K562 (cell line): Measurements from ENCODE around the gene SNX9. TPM values are rescaled to one million over a fixed set of nuclear protein-coding genes. Genes with fewer than 3 reads are reported as not detected.
A peak's percentile ranks its signal among the peaks of the same experiment; 100 is the strongest.

Source experiments
- ATAC-seq: fragments of 200-7000 bp; cut with Tn5 transposase; 3 replicates; pipeline ENCODE4 v1.9.1; 2020; ENCODE audit warnings: moderate library complexity
- BruUV-seq: library from RNA; stranded (reverse); fragments of 400-500 nt; replicated peaks from 2 replicates; lab custom pipeline; 2021; lab: Mats Ljungman, UMichigan
- CTCF ChIA-PET: fragments of 300-600 bp; formaldehyde crosslinking; extraction: SDS; loops from one replicate; lab custom pipeline; 2021; ENCODE audit warnings: low intra/inter-chr PET ratio; lab: Yijun Ruan, JAX
- POLR2A ChIA-PET: fragments of 300-600, 350-650 bp; sonication (Branson Sonifier 250); formaldehyde crosslinking; extraction: SDS; loops from one replicate; lab custom pipeline; 2021; ENCODE audit warnings: antibody characterized with exemption, inconsistent platforms; lab: Yijun Ruan, JAX
- DNase-seq, 4 experiments: peaks; one replicate each; pipeline versions ENCODE4 v3.0.0 to v3.0.0-alpha.2; 2011 to 2018; ENCODE audit warnings: low spot score in 3 of 4, mixed read lengths in 3 of 4; ENCODE audit errors: extremely low read depth in 1 of 4
- FAIRE-seq: peaks from 2 replicates; lab custom pipeline; 2011; peaks lifted over from hg19 to GRCh38; lab: Jason Lieb, UNC
- H2AFZ ChIP-seq: 2 replicates; pipeline ENCODE4 v1.6.0; 2011; ENCODE audit warnings: low read depth, low read length, control low read depth, inconsistent platforms
- H3K27ac ChIP-seq: fragments of 200-600 bp; 3 replicates; pipeline ENCODE4 v1.8.0; 2011; ENCODE audit warnings: low read depth, mild to moderate bottlenecking, control low read depth, inconsistent platforms, low read length, moderate library complexity, mixed read lengths; ENCODE audit errors: extremely low read depth
- H3K27me3 ChIP-seq, 2 experiments: fragments of 300-600 bp in 1 of 2; 2 replicates in 1 of 2; 3 replicates in 1 of 2; pipeline versions ENCODE4 v1.6.0 to v1.8.0; 2011; ENCODE audit warnings: inconsistent platforms in 2 of 2, low read length in 2 of 2, mild to moderate bottlenecking in 1 of 2, mixed read lengths in 1 of 2, moderate library complexity in 1 of 2; ENCODE audit not compliant: control insufficient read depth in 2 of 2, insufficient read depth in 2 of 2
- H3K36me3 ChIP-seq: fragments of 300-600 bp; 3 replicates; pipeline ENCODE4 v1.8.0; 2011; ENCODE audit warnings: mild to moderate bottlenecking, low read length, inconsistent platforms; ENCODE audit not compliant: control insufficient read depth, insufficient read depth
- H3K4me1 ChIP-seq, 2 experiments: fragments of 200-600 bp in 1 of 2; replicated peaks in 1 of 2; 2 replicates in 1 of 2; 3 replicates in 1 of 2; pipeline versions ENCODE4 v1.5.1 to v1.8.0; 2011; ENCODE audit warnings: inconsistent platforms in 2 of 2, low read length in 2 of 2, mild to moderate bottlenecking in 1 of 2, mixed read lengths in 1 of 2, moderate library complexity in 1 of 2; ENCODE audit not compliant: control insufficient read depth in 2 of 2, insufficient read depth in 2 of 2
- H3K4me2 ChIP-seq: 2 replicates; pipeline ENCODE4 v1.6.1; 2011; ENCODE audit warnings: low read length, control low read depth, inconsistent platforms, mixed read lengths; ENCODE audit not compliant: insufficient read depth
- H3K4me3 ChIP-seq: fragments of 200-600 bp; sonication (generic), shearing (Covaris generic); 2 replicates; pipeline ENCODE4 v1.5.1; 2016; ENCODE audit warnings: control low read depth, inconsistent platforms
- H3K79me2 ChIP-seq: fragments of 200-600 bp; 3 replicates; pipeline ENCODE4 v1.8.0; 2011; ENCODE audit warnings: low read length, inconsistent platforms; ENCODE audit not compliant: control insufficient read depth, insufficient read depth
- H3K9ac ChIP-seq, 2 experiments: 2 replicates each; pipeline versions ENCODE4 v1.6.0 to v1.6.1; 2011; ENCODE audit warnings: low read depth in 2 of 2, low read length in 2 of 2, control low read depth in 1 of 2, inconsistent platforms in 1 of 2, mild to moderate bottlenecking in 1 of 2, mixed read lengths in 1 of 2; ENCODE audit not compliant: insufficient read depth in 1 of 2
- H3K9me1 ChIP-seq: one replicate; pipeline ENCODE4 v1.6.0; 2011; ENCODE audit warnings: inconsistent platforms, mild to moderate bottlenecking, low read length, moderate library complexity; ENCODE audit not compliant: control insufficient read depth, insufficient read depth
- H3K9me3 ChIP-seq: replicated peaks from 2 replicates; pipeline ENCODE4 v1.5.1; 2011; ENCODE audit warnings: low read depth, low read length, inconsistent platforms; ENCODE audit not compliant: control insufficient read depth, insufficient read depth
- H4K20me1 ChIP-seq: replicated peaks from 2 replicates; pipeline ENCODE4 v1.6.1; 2011; ENCODE audit warnings: low read length, inconsistent platforms, mixed read lengths; ENCODE audit not compliant: control insufficient read depth, insufficient read depth
- BRF1 ChIP-seq: IDR thresholded peaks from 3 replicates; pipeline ENCODE4 v1.6.1; 2011; ENCODE audit warnings: borderline replicate concordance, mild to moderate bottlenecking; ENCODE audit not compliant: insufficient read length; ENCODE audit errors: extremely low read depth
- MGA ChIP-seq: fragments of 450-650 bp; IDR thresholded peaks from 2 replicates; pipeline ENCODE4 v1.6.1; 2016; ENCODE audit warnings: mild to moderate bottlenecking, moderate library complexity
- WGBS: fragments of 100-300 bp; shearing (Covaris generic); methylation state at CpG from one replicate; pipeline ENCODE4 v1.1.6; 2016; ENCODE audit warnings: low coverage, mixed read lengths; ENCODE audit not compliant: insufficient coverage; ENCODE audit errors: missing lambda C conversion rate; 5-methylcytosine and 5-hydroxymethylcytosine counted together
- in situ Hi-C: fragments of 300-500 bp; cut with MboI; formaldehyde crosslinking; loops from 4 replicates; pipeline ENCODE4 v1.15.0; 2018; ENCODE audit warnings: inconsistent platforms, mixed read lengths
- intact Hi-C: fragments of 100-400 bp; cut with micrococcal nuclease; formaldehyde crosslinking; loops from 2 replicates; pipeline ENCODE4 v1.14.2; 2022
- polyA plus RNA-seq, 8 experiments: library from polyadenylated mRNA; depleted of rRNA in 4 of 8; stranded (reverse) in 5 of 8; unstranded in 3 of 8; fragments of >200 nt; fragmentation: Nextera tagmentation in 2 of 8; fragmentation: Illumina TruSeq in 1 of 8; extraction: Ambion mirVana in 2 of 8; extraction: Trizol in 1 of 8; gene quantifications; 2 replicates each; pipeline versions ENCODE4 v1.2.1 to v1.2.3, GENCODE V29; 2011 to 2014; ENCODE audit warnings: inconsistent platforms in 1 of 8, missing spikeins in 1 of 8
- total RNA-seq, 7 experiments: library from RNA; depleted of rRNA in 6 of 7; stranded (reverse); fragments of >200 nt in 6 of 7; fragmentation: Illumina TruSeq in 2 of 7; extraction: Trizol in 2 of 7; gene quantifications; 2 replicates each; pipeline versions ENCODE4 v1.2.1 to v1.2.3, GENCODE V29; 2011 to 2021; ENCODE audit warnings: low replicate concordance in 1 of 7

Gene SNX9
- total and polyA plus RNA-seq, 9 of the 15 experiments (the other 6 are each of a cell fraction or from before 2014, with no cell fraction given), result 6.0 to 81.7 (median 57.1) TPM

GRCh38 chr6:157953580-157954091, 130.6 kb downstream of the SNX9 start:
- Histone ChIP-seq H3K9ac (no peak overlapping the region), H4K20me1 (no peaks in the 10 kb centered on the region; the same call in 1 of the 2 replicates), H2AFZ (no peak overlapping the region), H3K36me3 (no peaks in the 10 kb centered on the region), H3K79me2 (no peaks in the 10 kb centered on the region), H3K27ac (no peak overlapping the region), H3K27me3 (peaks cover 9 to 24% of the 10 kb centered on the region in 2 experiments; a peak in 3 of 5 replicates), H3K9me1 (no peaks in the 10 kb centered on the region), H3K4me1 (peaks cover 6 to 13% of the 10 kb centered on the region in 2 experiments; a peak in 4 of 5 replicates), H3K9me3 (peaks cover 6% of the 10 kb centered on the region; the same call in 1 of the 2 replicates), H3K4me2 (no peak overlapping the region; the same call in 1 of the 2 replicates), H3K4me3 (no peak overlapping the region)
- WGBS, result 20% methylated on average over 7 of the region's 7 CpGs
- peak; percentile 47 for ATAC-seq
- POLR2A ChIA-PET, result interaction anchor here (0.6 to 1.2 kb wide), 4 partner anchors 11 to 122 kb away, joined by 3 to 4 read pairs (median 3); no protein-coding TSS in a partner anchor
- intact Hi-C loops, result loop anchor here (5.0 kb wide), 2 partner anchors 179 to 286 kb away; no protein-coding TSS in a partner anchor
- FAIRE-seq, result no peak
- BruUV-seq, result no TSS peak
- in situ Hi-C loops, result no loop called here
- DNase-seq, result no peak
- CTCF ChIA-PET, result interaction anchor here (0.6 kb wide), 1 partner anchor 566 kb away, joined by 3 read pairs; no protein-coding TSS in a partner anchor
- TF ChIP-seq BRF1, result no peak
- 0 out of 2 replicates have a peak, but pooled peaks have one; percentile 21 for TF ChIP-seq MGA
